Smooth muscle cell (in vitro differentiated cells): Measurements from ENCODE around the gene DTNB. TPM values are rescaled to one million over a fixed set of nuclear protein-coding genes. Genes with fewer than 3 reads are reported as not detected.
A peak's percentile ranks its signal among the peaks of the same experiment; 100 is the strongest.

Experiments
- DNase-seq: peaks from one replicate; lab custom pipeline; 2025; ENCODE audit not compliant: unreplicated experiment; lab: John Stamatoyannopoulos, UW
- H2AFZ ChIP-seq: fragments of 200-600 bp; sonication (generic); 2 replicates; pipeline ENCODE4 v1.6.0; 2016; ENCODE audit warnings: antibody characterized with exemption, low read depth, mild to moderate bottlenecking
- H3F3A ChIP-seq: fragments of 200-600 bp; sonication (generic); 2 replicates; pipeline ENCODE4 v1.6.0; 2017; ENCODE audit warnings: antibody characterized with exemption, low read depth
- H3K27ac ChIP-seq: fragments of 200-600 bp; sonication (generic); 2 replicates; pipeline ENCODE4 v1.5.1; 2016; ENCODE audit warnings: low read depth, mild to moderate bottlenecking
- H3K27me3 ChIP-seq: fragments of 200-600 bp; sonication (generic); 2 replicates; pipeline ENCODE4 v1.6.1; 2016; ENCODE audit warnings: low read depth, mild to moderate bottlenecking
- H3K36me3 ChIP-seq: fragments of 200-600 bp; sonication (generic); 2 replicates; pipeline ENCODE4 v1.5.1; 2016; ENCODE audit warnings: low read depth
- H3K4me1 ChIP-seq: fragments of 200-600 bp; sonication (generic); 2 replicates; pipeline ENCODE4 v1.5.1; 2016; ENCODE audit warnings: low read depth
- H3K4me2 ChIP-seq: fragments of 200-600 bp; sonication (generic); 2 replicates; pipeline ENCODE4 v1.6.0; 2016; ENCODE audit warnings: mild to moderate bottlenecking
- H3K4me3 ChIP-seq: fragments of 200-600 bp; sonication (generic); 2 replicates; pipeline ENCODE4 v1.5.1; 2016; ENCODE audit warnings: mild to moderate bottlenecking
- H3K79me2 ChIP-seq: fragments of 200-600 bp; sonication (generic); 2 replicates; pipeline ENCODE4 v1.6.0; 2016; ENCODE audit warnings: low read depth, mild to moderate bottlenecking
- H3K9ac ChIP-seq: fragments of 200-600 bp; sonication (generic); 2 replicates; pipeline ENCODE4 v1.6.0; 2016; ENCODE audit warnings: low read depth
- H3K9me3 ChIP-seq: fragments of 200-600 bp; sonication (generic); replicated peaks from 2 replicates; pipeline ENCODE4 v1.5.1; 2016; ENCODE audit warnings: low read depth
- H4K20me1 ChIP-seq: fragments of 200-600 bp; sonication (generic); 2 replicates; pipeline ENCODE4 v1.6.0; 2016; ENCODE audit warnings: low read depth
- WGBS: methylation state at CpG from one replicate; pipeline ENCODE4 v1.1.7; 2016; ENCODE audit warnings: low lambda C conversion rate; 5-methylcytosine and 5-hydroxymethylcytosine counted together
- polyA plus RNA-seq: library from polyadenylated mRNA; unstranded; fragments of >200 nt; fragmentation: Nextera tagmentation; extraction: Ambion mirVana; gene quantifications from 2 replicates; pipeline ENCODE4 v1.2.1, GENCODE V29; 2016
- total RNA-seq: library from RNA; depleted of rRNA; stranded (reverse); fragments of >200 nt; gene quantifications from 2 replicates; pipeline ENCODE4 v1.2.3, GENCODE V29; 2014
- TF ChIP-seq, protein P1 (sequence below): fragments of 200-600 bp; sonication (generic); IDR thresholded peaks from 2 replicates; pipeline ENCODE4 v1.5.1; 2017; ENCODE audit warnings: borderline replicate concordance, mild to moderate bottlenecking, antibody characterized with exemption; ENCODE audit not compliant: insufficient read depth, poor library complexity, severe bottlenecking

Gene DTNB
- total and polyA plus RNA-seq, 2 experiments from 2014 or later = 4.9 to 5.4 TPM

DNA sequence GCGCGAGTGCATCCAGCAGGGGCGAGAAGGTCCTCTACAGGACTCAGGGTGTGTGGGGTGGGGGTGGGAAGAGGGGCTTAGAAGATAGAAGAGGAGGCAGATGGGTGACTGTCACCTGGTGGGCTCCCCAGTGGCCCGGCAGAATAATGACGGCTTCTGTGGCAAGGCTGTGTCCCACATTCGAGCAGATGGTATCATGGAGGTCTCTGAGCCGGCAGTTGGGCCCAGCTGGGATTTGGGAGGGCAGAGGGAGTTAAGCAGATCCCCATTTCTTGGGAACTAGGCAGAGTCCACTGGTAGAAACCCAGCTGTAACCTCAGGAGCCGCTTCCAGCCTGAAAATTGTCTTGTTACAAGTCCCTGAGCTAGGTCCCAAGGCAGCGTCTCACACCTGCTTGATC, 28.4 kb upstream of the DTNB start:
- 95% methylated on average over 9 of the region's 9 CpGs for WGBS
- no peaks in the 10 kb centered on the region for H3K9me3 ChIP-seq
- H3K4me1 ChIP-seq = peaks cover 12% of the 10 kb centered on the region
- TF ChIP-seq, protein P1, sequence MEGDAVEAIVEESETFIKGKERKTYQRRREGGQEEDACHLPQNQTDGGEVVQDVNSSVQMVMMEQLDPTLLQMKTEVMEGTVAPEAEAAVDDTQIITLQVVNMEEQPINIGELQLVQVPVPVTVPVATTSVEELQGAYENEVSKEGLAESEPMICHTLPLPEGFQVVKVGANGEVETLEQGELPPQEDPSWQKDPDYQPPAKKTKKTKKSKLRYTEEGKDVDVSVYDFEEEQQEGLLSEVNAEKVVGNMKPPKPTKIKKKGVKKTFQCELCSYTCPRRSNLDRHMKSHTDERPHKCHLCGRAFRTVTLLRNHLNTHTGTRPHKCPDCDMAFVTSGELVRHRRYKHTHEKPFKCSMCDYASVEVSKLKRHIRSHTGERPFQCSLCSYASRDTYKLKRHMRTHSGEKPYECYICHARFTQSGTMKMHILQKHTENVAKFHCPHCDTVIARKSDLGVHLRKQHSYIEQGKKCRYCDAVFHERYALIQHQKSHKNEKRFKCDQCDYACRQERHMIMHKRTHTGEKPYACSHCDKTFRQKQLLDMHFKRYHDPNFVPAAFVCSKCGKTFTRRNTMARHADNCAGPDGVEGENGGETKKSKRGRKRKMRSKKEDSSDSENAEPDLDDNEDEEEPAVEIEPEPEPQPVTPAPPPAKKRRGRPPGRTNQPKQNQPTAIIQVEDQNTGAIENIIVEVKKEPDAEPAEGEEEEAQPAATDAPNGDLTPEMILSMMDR = no peak
- H3K4me2 ChIP-seq = no peak overlapping the region
- no peak overlapping the region for H3K9ac ChIP-seq
- no peak overlapping the region for H2AFZ ChIP-seq
- H3F3A ChIP-seq = no peaks in the 10 kb centered on the region
- no peak overlapping the region for H3K27ac ChIP-seq
- DNase-seq = no peak
- no peak overlapping the region for H3K4me3 ChIP-seq
- no peaks in the 10 kb centered on the region for H3K36me3 ChIP-seq
- no peaks in the 10 kb centered on the region for H3K27me3 ChIP-seq
- H4K20me1 ChIP-seq = no peaks in the 10 kb centered on the region
- H3K79me2 ChIP-seq = no peaks in the 10 kb centered on the region

DNA sequence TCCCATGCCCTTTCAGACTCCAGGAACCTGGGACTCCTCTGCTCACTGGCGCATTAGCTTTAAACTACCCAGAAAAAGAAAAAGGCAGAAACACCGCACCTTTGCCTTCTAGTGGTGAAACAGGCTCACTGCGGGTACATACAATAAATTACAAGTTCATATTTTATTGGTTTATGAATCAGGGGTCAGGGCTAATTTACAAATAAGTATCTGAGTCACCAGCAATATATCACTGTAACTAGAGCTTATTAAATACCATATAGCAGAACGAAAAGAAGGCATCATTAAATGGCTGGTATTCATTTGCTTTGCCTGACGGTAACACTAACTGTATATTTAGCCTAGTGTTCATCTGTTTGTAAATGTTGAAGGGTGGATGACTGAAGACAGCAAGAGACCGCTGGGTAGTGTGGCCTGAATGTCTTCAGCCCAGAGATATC, 26.9 kb upstream of the DTNB start:
- no peak for DNase-seq

DNA sequence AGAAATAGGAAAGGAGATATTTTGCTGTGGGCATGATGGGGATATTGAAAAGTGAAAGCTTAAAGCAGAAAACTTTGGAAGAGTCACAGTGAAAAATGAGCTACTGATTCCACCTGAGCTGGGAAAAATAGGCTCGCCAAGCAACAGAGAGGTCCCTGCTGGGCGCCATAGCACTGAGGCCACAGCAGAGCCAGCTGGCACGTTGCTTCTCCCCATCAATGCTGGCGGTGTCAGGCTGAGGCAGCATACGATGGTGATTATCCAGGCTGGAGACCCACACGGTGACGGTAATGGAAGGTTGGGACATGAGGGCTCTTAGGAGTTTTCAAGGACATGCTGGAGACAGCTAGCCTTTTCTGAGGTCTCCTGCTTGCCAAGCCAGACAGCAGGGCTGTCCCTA, 25.8 kb upstream of the DTNB start:
- Histone ChIP-seq H3K9me3 (no peaks in the 10 kb centered on the region), H3K4me3 (no peak overlapping the region), H3K9ac (no peak overlapping the region), H3K36me3 (no peaks in the 10 kb centered on the region), H3K27ac (no peak overlapping the region), H3K27me3 (no peaks in the 10 kb centered on the region), H3F3A (no peaks in the 10 kb centered on the region), H2AFZ (no peak overlapping the region), H3K4me1 (peaks cover 12% of the 10 kb centered on the region), H3K79me2 (no peaks in the 10 kb centered on the region), H4K20me1 (no peaks in the 10 kb centered on the region), H3K4me2 (no peak overlapping the region)
- 89% methylated on average over 7 of the region's 7 CpGs for WGBS
- DNase-seq = no peak
- TF ChIP-seq, protein P1 = no peak

More for the DNA sequence above, 26.9 kb upstream of the DTNB start:
- TF ChIP-seq, protein P1 = peak; percentile 63
- Histone ChIP-seq H3F3A (no peaks in the 10 kb centered on the region), H3K9ac (no peak overlapping the region), H3K79me2 (no peaks in the 10 kb centered on the region), H4K20me1 (no peaks in the 10 kb centered on the region), H3K27ac (no peak overlapping the region), H3K27me3 (no peaks in the 10 kb centered on the region), H3K36me3 (no peaks in the 10 kb centered on the region), H3K4me1 (peaks cover 12% of the 10 kb centered on the region), H3K9me3 (no peaks in the 10 kb centered on the region), H3K4me2 (no peak overlapping the region), H3K4me3 (no peak overlapping the region), H2AFZ (no peak overlapping the region)
- WGBS = 36% methylated on average over 6 of the region's 6 CpGs

DNA sequence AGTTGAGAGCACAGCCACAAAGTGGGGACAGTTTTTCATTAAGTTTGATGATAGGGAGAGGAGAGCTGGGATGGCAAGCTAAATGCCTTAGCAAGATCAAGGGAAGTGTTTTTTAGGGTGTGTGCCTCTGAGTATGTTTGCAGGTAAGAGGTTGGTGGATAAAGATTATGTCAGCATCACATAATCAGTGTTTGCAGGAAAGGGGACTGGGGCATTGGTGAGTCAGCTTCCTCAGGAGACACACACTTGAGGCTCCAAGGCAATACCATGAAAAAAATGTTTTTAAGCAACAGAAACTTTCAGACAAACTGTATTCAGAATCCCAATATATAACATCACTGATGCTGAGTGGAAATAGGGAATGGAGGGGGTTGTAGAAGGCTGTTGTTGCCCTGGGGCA, 25.4 kb upstream of the DTNB start:
- Histone ChIP-seq H3K9ac (no peak overlapping the region), H3K79me2 (no peaks in the 10 kb centered on the region), H3K4me3 (no peak overlapping the region), H3K36me3 (no peaks in the 10 kb centered on the region), H3K4me1 (peaks cover 12% of the 10 kb centered on the region), H3K27ac (no peak overlapping the region), H3K9me3 (no peaks in the 10 kb centered on the region), H3K27me3 (no peaks in the 10 kb centered on the region), H4K20me1 (no peaks in the 10 kb centered on the region), H3K4me2 (no peak overlapping the region), H2AFZ (no peak overlapping the region), H3F3A (no peaks in the 10 kb centered on the region)
- TF ChIP-seq, protein P1 = no peak
- DNase-seq = no peak
